GM23338 (cell line): Measurements from ENCODE around the gene BIRC7. TPM values are rescaled to one million over a fixed set of nuclear protein-coding genes. Genes with fewer than 3 reads are reported as not detected.

Experiments
- ATAC-seq: fragments of 200-7000 bp; cut with Tn5 transposase; 3 replicates; pipeline ENCODE4 v1.9.1; 2020
- DNase-seq: peaks from one replicate; pipeline ENCODE4 v3.0.0-alpha.2; 2015; ENCODE audit warnings: low spot score
- H2AFZ ChIP-seq: fragments of 200-600 bp; sonication (generic); 2 replicates; pipeline ENCODE4 v1.8.0; 2016; ENCODE audit warnings: antibody characterized with exemption, mild to moderate bottlenecking, moderate library complexity
- H3F3A ChIP-seq: fragments of 200-600 bp; sonication (generic); replicated peaks from 2 replicates; pipeline ENCODE4 v1.8.0; 2017; ENCODE audit warnings: antibody characterized with exemption, mixed run types, low read depth
- H3K27ac ChIP-seq: fragments of 200-600 bp; sonication (generic); 2 replicates; pipeline ENCODE4 v1.6.1; 2016; ENCODE audit warnings: low read depth
- H3K27me3 ChIP-seq: fragments of 200-600 bp; sonication (generic); 2 replicates; pipeline ENCODE4 v1.8.0; 2016; ENCODE audit warnings: mild to moderate bottlenecking, mixed run types, moderate library complexity; ENCODE audit not compliant: insufficient read depth
- H3K36me3 ChIP-seq: fragments of 200-600 bp; sonication (generic); 2 replicates; pipeline ENCODE4 v1.8.0; 2016; ENCODE audit warnings: mild to moderate bottlenecking; ENCODE audit not compliant: insufficient read depth
- H3K4me1 ChIP-seq: fragments of 200-600 bp; sonication (generic); 2 replicates; pipeline ENCODE4 v1.8.0; 2016; ENCODE audit warnings: mild to moderate bottlenecking, moderate library complexity; ENCODE audit not compliant: insufficient read depth
- H3K4me2 ChIP-seq: fragments of 200-600 bp; sonication (generic); 2 replicates; pipeline ENCODE4 v1.7.1; 2017; ENCODE audit warnings: mixed run types
- H3K4me3 ChIP-seq: fragments of 200-600 bp; sonication (generic); 2 replicates; pipeline ENCODE4 v1.6.1; 2016; ENCODE audit warnings: mixed run types
- H3K79me2 ChIP-seq: fragments of 200-600 bp; sonication (generic); replicated peaks from 2 replicates; pipeline ENCODE4 v1.8.0; 2017; ENCODE audit warnings: mild to moderate bottlenecking; ENCODE audit not compliant: insufficient read depth
- H3K9me2 ChIP-seq: fragments of 200-600 bp; sonication (generic); 2 replicates; pipeline ENCODE4 v1.8.0; 2017; ENCODE audit not compliant: insufficient read depth
- H4K20me1 ChIP-seq: fragments of 200-600 bp; sonication (generic); replicated peaks from 2 replicates; pipeline ENCODE4 v1.8.0; 2017; ENCODE audit warnings: mild to moderate bottlenecking; ENCODE audit not compliant: insufficient read depth
- H3K27ac Mint-ChIP-seq: 2 replicates; pipeline ENCODE4 v1.8.0; 2020; ENCODE audit warnings: inconsistent platforms, mild to moderate bottlenecking, moderate library complexity, mixed read lengths
- H3K27me3 Mint-ChIP-seq: 3 replicates; pipeline ENCODE4 v1.8.0; 2022; ENCODE audit warnings: low read depth, mild to moderate bottlenecking, moderate library complexity, mixed read lengths, inconsistent platforms; ENCODE audit not compliant: insufficient read depth, poor library complexity
- H3K36me3 Mint-ChIP-seq: 3 replicates; pipeline ENCODE4 v1.8.0; 2021; ENCODE audit warnings: low read depth, mild to moderate bottlenecking, inconsistent platforms, moderate library complexity, mixed read lengths
- H3K4me1 Mint-ChIP-seq: 3 replicates; pipeline ENCODE4 v1.8.0; 2020; ENCODE audit warnings: mild to moderate bottlenecking, inconsistent platforms, mixed read lengths
- H3K4me3 Mint-ChIP-seq: 3 replicates; pipeline ENCODE4 v1.8.0; 2021; ENCODE audit warnings: moderate library complexity, mild to moderate bottlenecking, inconsistent platforms, mixed read lengths
- H3K9me3 Mint-ChIP-seq: 3 replicates; pipeline ENCODE4 v1.8.0; 2020; ENCODE audit warnings: moderate library complexity, mild to moderate bottlenecking, inconsistent platforms, mixed read lengths
- CREB1 ChIP-seq: fragments of 250-450 bp; sonication (Bioruptor Pico); IDR thresholded peaks from 2 replicates; pipeline ENCODE4 v1.5.0; 2020; ENCODE audit warnings: low read depth, mild to moderate bottlenecking, moderate library complexity
- ETS1 ChIP-seq: IDR thresholded peaks from 2 replicates; pipeline ENCODE4 v1.6.1; 2016; ENCODE audit warnings: antibody characterized with exemption
- JUNB ChIP-seq: IDR thresholded peaks from one replicate; pipeline ENCODE4 v1.6.1; 2016; ENCODE audit warnings: antibody characterized with exemption; ENCODE audit not compliant: unreplicated experiment
- ZNF331 ChIP-seq: fragments of 250-450 bp; sonication (Bioruptor Pico); IDR thresholded peaks from 2 replicates; pipeline ENCODE4 v1.5.0; 2020; ENCODE audit warnings: low read depth, mild to moderate bottlenecking, moderate library complexity
- polyA plus RNA-seq: library from polyadenylated mRNA; unstranded; fragments of >200 nt; fragmentation: Nextera tagmentation; extraction: Ambion mirVana; gene quantifications from 2 replicates; pipeline ENCODE4 v1.2.1, GENCODE V29; 2016
- total RNA-seq: library from RNA; depleted of rRNA; stranded (reverse); fragments of >200 nt; shearing (Covaris generic); gene quantifications from 2 replicates; pipeline ENCODE4 v1.2.3, GENCODE V29; 2014
- TF ChIP-seq, protein P1 (sequence below): fragments of 250-450 bp; sonication (Bioruptor Pico); IDR thresholded peaks from 2 replicates; pipeline ENCODE4 v1.5.0; 2020; ENCODE audit warnings: mild to moderate bottlenecking, moderate library complexity

Gene BIRC7
- total and polyA plus RNA-seq, 2 experiments from 2014 or later: 0.16 to 0.24 TPM

DNA sequence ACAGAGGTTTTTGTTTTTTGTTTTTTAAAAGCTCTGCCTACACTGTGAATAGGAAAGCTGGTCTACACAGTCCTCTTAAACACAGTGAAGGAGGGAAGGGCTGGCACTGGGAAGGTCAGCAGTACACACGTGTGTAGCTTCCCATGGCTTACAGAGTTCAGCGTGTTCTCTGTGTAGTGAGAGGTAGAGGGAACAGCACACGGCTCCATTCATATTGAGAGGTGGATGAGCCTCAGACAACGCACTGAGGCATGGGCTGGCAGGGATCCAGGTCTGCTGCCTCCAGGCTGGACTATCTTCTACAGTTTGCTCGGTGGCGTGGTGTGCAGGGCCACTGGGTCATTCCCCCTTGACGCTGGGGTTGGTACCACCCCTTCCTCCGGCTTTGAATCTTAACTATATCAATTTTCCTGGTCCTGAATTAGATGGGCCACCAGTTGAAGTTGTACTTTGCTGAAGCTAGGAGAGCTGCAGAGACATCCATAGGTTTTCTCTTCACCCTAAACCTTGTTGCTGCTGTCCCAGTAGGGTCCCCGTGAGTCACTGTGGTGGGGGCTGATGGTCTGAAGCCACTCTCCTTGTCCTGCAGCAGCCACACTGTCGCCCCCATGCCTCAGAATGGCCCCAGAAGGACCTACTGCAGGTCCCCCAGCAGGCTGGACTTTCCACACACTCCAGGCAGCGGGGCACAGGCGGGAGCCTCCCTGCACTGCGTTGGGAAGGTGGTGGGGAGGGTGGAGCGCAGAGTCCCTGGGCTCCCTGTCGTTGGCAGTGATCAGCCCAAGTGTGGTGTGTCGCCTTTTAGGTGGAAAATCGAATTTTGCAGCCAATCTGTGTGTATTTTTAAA, 38.9 kb downstream of the BIRC7 start (continued):
- TF ChIP-seq, protein P1, sequence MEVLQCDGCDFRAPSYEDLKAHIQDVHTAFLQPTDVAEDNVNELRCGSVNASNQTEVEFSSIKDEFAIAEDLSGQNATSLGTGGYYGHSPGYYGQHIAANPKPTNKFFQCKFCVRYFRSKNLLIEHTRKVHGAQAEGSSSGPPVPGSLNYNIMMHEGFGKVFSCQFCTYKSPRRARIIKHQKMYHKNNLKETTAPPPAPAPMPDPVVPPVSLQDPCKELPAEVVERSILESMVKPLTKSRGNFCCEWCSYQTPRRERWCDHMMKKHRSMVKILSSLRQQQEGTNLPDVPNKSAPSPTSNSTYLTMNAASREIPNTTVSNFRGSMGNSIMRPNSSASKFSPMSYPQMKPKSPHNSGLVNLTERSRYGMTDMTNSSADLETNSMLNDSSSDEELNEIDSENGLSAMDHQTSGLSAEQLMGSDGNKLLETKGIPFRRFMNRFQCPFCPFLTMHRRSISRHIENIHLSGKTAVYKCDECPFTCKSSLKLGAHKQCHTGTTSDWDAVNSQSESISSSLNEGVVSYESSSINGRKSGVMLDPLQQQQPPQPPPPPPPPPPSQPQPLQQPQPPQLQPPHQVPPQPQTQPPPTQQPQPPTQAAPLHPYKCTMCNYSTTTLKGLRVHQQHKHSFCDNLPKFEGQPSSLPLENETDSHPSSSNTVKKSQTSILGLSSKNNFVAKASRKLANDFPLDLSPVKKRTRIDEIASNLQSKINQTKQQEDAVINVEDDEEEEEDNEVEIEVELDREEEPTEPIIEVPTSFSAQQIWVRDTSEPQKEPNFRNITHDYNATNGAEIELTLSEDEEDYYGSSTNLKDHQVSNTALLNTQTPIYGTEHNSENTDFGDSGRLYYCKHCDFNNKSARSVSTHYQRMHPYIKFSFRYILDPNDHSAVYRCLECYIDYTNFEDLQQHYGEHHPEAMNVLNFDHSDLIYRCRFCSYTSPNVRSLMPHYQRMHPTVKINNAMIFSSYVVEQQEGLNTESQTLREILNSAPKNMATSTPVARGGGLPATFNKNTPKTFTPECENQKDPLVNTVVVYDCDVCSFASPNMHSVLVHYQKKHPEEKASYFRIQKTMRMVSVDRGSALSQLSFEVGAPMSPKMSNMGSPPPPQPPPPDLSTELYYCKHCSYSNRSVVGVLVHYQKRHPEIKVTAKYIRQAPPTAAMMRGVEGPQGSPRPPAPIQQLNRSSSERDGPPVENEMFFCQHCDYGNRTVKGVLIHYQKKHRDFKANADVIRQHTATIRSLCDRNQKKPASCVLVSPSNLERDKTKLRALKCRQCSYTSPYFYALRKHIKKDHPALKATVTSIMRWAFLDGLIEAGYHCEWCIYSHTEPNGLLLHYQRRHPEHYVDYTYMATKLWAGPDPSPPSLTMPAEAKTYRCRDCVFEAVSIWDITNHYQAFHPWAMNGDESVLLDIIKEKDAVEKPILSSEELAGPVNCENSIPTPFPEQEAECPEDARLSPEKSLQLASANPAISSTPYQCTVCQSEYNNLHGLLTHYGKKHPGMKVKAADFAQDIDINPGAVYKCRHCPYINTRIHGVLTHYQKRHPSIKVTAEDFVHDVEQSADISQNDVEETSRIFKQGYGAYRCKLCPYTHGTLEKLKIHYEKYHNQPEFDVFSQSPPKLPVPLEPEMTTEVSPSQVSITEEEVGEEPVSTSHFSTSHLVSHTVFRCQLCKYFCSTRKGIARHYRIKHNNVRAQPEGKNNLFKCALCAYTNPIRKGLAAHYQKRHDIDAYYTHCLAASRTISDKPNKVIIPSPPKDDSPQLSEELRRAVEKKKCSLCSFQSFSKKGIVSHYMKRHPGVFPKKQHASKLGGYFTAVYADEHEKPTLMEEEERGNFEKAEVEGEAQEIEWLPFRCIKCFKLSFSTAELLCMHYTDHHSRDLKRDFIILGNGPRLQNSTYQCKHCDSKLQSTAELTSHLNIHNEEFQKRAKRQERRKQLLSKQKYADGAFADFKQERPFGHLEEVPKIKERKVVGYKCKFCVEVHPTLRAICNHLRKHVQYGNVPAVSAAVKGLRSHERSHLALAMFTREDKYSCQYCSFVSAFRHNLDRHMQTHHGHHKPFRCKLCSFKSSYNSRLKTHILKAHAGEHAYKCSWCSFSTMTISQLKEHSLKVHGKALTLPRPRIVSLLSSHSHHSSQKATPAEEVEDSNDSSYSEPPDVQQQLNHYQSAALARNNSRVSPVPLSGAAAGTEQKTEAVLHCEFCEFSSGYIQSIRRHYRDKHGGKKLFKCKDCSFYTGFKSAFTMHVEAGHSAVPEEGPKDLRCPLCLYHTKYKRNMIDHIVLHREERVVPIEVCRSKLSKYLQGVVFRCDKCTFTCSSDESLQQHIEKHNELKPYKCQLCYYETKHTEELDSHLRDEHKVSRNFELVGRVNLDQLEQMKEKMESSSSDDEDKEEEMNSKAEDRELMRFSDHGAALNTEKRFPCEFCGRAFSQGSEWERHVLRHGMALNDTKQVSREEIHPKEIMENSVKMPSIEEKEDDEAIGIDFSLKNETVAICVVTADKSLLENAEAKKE (CRISPR knock-in tag): no peak
- TF ChIP-seq JUNB: no peak
- no peak for TF ChIP-seq ZNF331 (CRISPR knock-in tag)
- TF ChIP-seq CREB1: no peak
- TF ChIP-seq ETS1: no peak

DNA sequence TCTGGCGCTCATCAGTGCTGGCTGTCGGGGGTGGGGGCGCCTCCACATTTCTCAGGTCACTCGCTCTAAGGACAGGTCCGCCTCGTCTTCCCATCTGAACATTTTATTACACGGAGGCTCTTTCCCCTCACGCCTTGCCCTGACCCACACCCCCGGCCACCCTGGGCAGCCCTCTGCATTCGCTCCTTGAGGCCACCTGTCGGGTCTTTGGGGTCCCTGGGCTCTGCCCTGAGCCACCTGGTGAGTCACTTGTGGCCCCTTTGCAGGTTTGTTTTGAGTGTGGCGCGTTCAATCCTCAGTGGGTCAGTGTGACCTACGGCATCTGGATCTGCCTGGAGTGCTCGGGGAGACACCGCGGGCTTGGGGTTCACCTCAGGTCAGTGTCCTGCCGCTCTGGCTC, 40.1 kb downstream of the BIRC7 start:
- Histone ChIP-seq H3K9me2 (no peaks in the 10 kb centered on the region), H3K36me3 (peaks cover 9% of the 10 kb centered on the region; the same call in 1 of the 2 replicates), H3K79me2 (peaks cover 42% of the 10 kb centered on the region), H3K27ac (no peak overlapping the region), H3K4me1 (peaks cover 8% of the 10 kb centered on the region; the same call in 1 of the 2 replicates), H4K20me1 (peaks cover 25% of the 10 kb centered on the region), H2AFZ (no peak overlapping the region), H3K4me3 (no peak overlapping the region), H3K4me2 (no peak overlapping the region), H3F3A (0 out of 2 replicates have a peak, but pooled peaks cover 3% of the 10 kb centered on the region), H3K27me3 (no peaks in the 10 kb centered on the region)
- no peak overlapping the region for H3K27ac Mint-ChIP-seq
- DNase-seq (no peak), ATAC-seq (no peak)
- H3K4me1 Mint-ChIP-seq: peaks cover 6% of the 10 kb centered on the region
- peaks cover 11% of the 10 kb centered on the region for H3K27me3 Mint-ChIP-seq
- peaks cover 25% of the 10 kb centered on the region for H3K36me3 Mint-ChIP-seq
- H3K9me3 Mint-ChIP-seq: no peaks in the 10 kb centered on the region
- no peak overlapping the region for H3K4me3 Mint-ChIP-seq
- no peak for TF ChIP-seq CREB1
- TF ChIP-seq, protein P1 (CRISPR knock-in tag): no peak
